ENCODE data around the gene TP53RK.

TP53RK gene

GRCh38 chr20:46700481-46700880 lies 11.2 kb upstream of the TP53RK start:
- TF ChIP-seq HIC1 (tag by site-specific recombination; IDR thresholded peaks at IDR 0.05) (no peak), PRDM10 (tag by site-specific recombination; IDR thresholded peaks at IDR 0.05) (no peak), ZNF133 (tag by site-specific recombination; IDR thresholded peaks at IDR 0.05) (no peak), ZNF558 (tag by site-specific recombination; IDR thresholded peaks at IDR 0.05) (no peak), ZNF610 (tag by site-specific recombination; IDR thresholded peaks at IDR 0.05; ENCODE audit: borderline replicate concordance) (no peak), SETDB1 (IDR thresholded peaks at IDR 0.05; ENCODE audit: insufficient read length, low read length) (no peak), KLF10 (tag by site-specific recombination; IDR thresholded peaks at IDR 0.05) (no peak), ZFP69B (tag by site-specific recombination; IDR thresholded peaks at IDR 0.05) (no peak), ZNF660 (tag by site-specific recombination; IDR thresholded peaks at IDR 0.05) (no peak), ZBTB11 (tag by site-specific recombination; conservative IDR thresholded peaks at IDR 0.05; ENCODE audit: low read depth) (no peak), ZNF747 (tag by site-specific recombination; IDR thresholded peaks at IDR 0.05) (no peak), ZNF140 (tag by site-specific recombination; IDR thresholded peaks at IDR 0.05) (no peak), ZNF174 (tag by site-specific recombination; IDR thresholded peaks at IDR 0.05) (no peak)
- H3K4me1 ChIP-seq (ENCODE audit: control insufficient read depth, insufficient read depth, low read length), result no peaks in the 10 kb centered on the region
- POLR2A ChIA-PET, result no interaction called here
- no peaks in the 10 kb centered on the region for H3K36me3 ChIP-seq (ENCODE audit: control insufficient read depth in 2 of 2, insufficient read depth in 1 of 2, low read length in 2 of 2)
- H3K9me3 ChIP-seq (ENCODE audit: control insufficient read depth, insufficient read depth, low read depth, low read length), result no peaks in the 10 kb centered on the region
- H3K4me3 ChIP-seq (ENCODE audit: low read depth, low read length), result no peak overlapping the region
- no peak overlapping the region for H3K27ac ChIP-seq (ENCODE audit: extremely low read depth, low read depth, low read length)
- CTCF ChIA-PET, result interaction anchor here (1.2 to 1.9 kb wide), 2 partner anchors 10 to 18 kb away, joined by 5 to 9 read pairs; no protein-coding TSS in a partner anchor

GRCh38 chr20:46699651-46700359 lies 10.6 kb upstream of the TP53RK start:
- Histone ChIP-seq H3K36me3 (ENCODE audit: control insufficient read depth in 2 of 2, insufficient read depth in 1 of 2, low read length in 2 of 2) (no peaks in the 10 kb centered on the region), H3K9me3 (ENCODE audit: control insufficient read depth, insufficient read depth, low read depth, low read length) (no peaks in the 10 kb centered on the region), H3K4me3 (ENCODE audit: low read depth, low read length) (no peak overlapping the region), H3K27ac (ENCODE audit: extremely low read depth, low read depth, low read length) (no peak overlapping the region), H3K4me1 (ENCODE audit: control insufficient read depth, insufficient read depth, low read length) (no peaks in the 10 kb centered on the region)
- ChIA-PET CTCF (interaction anchor here (0.6 to 1.9 kb wide), 5 partner anchors 8 to 978 kb away, joined by 3 to 5 read pairs (median 3); no protein-coding TSS in a partner anchor), POLR2A (no interaction called here)
- TF ChIP-seq ZNF26 (tag by site-specific recombination; IDR thresholded peaks at IDR 0.05) (no peak), TRIM28 (IDR thresholded peaks at IDR 0.05; ENCODE audit: borderline replicate concordance, low read length) (peak; percentile 21; the same call in 1 of the 2 replicates), SETDB1 (IDR thresholded peaks at IDR 0.05; ENCODE audit: insufficient read length, low read length) (peak; percentile 58), ZNF580 (tag by site-specific recombination; IDR thresholded peaks at IDR 0.05) (0 out of 2 replicates have a peak, but pooled peaks have one; percentile 15)
